Stimulated activated CD8-positive, alpha-beta memory T cell treated with anti-CD3 and anti-CD28 coated beads, Interleukin-15, amount 100 ng/mL, for 24 hours (primary cell): ENCODE data around the gene RUNX1.

Experiments
- DNase-seq: peaks from one replicate; pipeline ENCODE4 v3.0.0-alpha.2; 2020; ENCODE audit warnings: low read depth

The RUNX1 gene

GRCh38 chr21:34992736-34993398 is 56.2 kb downstream of the RUNX1 start:
- no peak for DNase-seq

GRCh38 chr21:34992180-34992579 is 56.9 kb downstream of the RUNX1 start:
- DNase-seq: no peak

GRCh38 chr21:34991366-34991957 is 57.6 kb downstream of the RUNX1 start:
- no peak for DNase-seq

GRCh38 chr21:34990842-34991241 is 58.3 kb downstream of the RUNX1 start:
- DNase-seq: no peak

- no peak for DNase-seq
These were observed 59.6 kb downstream of the RUNX1 start for GRCh38 chr21:34989337-34990151.

- no peak for DNase-seq
These were observed 60.5 kb downstream of the RUNX1 start for GRCh38 chr21:34988625-34989024.

- DNase-seq: no peak
These were observed 61.0 kb downstream of the RUNX1 start for GRCh38 chr21:34988139-34988538.

- DNase-seq: no peak
These were observed 61.5 kb downstream of the RUNX1 start for GRCh38 chr21:34987501-34988072.

GRCh38 chr21:34986561-34987500 is 62.3 kb downstream of the RUNX1 start:
- no peak for DNase-seq

GRCh38 chr21:34984356-34985058 is 64.6 kb downstream of the RUNX1 start:
- DNase-seq: no peak

- no peak for DNase-seq
These were observed 65.4 kb downstream of the RUNX1 start for GRCh38 chr21:34983680-34984086.

GRCh38 chr21:34981791-34982190 is 67.3 kb downstream of the RUNX1 start:
- DNase-seq: no peak

- DNase-seq: no peak
These were observed 68.5 kb downstream of the RUNX1 start for GRCh38 chr21:34980423-34981115.

- DNase-seq: no peak
These were observed 69.7 kb downstream of the RUNX1 start for GRCh38 chr21:34979383-34979782.

GRCh38 chr21:34977333-34977732 is 71.8 kb downstream of the RUNX1 start:
- no peak for DNase-seq

- no peak for DNase-seq
These were observed 74.7 kb downstream of the RUNX1 start for GRCh38 chr21:34974162-34974981.

- DNase-seq: no peak
These were observed 75.4 kb downstream of the RUNX1 start for GRCh38 chr21:34973685-34974084.

GRCh38 chr21:34971656-34972055 is 77.4 kb downstream of the RUNX1 start:
- no peak for DNase-seq

- no peak for DNase-seq
These were observed 78.5 kb downstream of the RUNX1 start for GRCh38 chr21:34970566-34970965.

GRCh38 chr21:34970167-34970500 is 79.0 kb downstream of the RUNX1 start:
- DNase-seq: no peak
